ENCODE data around the gene MCCC1.

Gene MCCC1

DNA sequence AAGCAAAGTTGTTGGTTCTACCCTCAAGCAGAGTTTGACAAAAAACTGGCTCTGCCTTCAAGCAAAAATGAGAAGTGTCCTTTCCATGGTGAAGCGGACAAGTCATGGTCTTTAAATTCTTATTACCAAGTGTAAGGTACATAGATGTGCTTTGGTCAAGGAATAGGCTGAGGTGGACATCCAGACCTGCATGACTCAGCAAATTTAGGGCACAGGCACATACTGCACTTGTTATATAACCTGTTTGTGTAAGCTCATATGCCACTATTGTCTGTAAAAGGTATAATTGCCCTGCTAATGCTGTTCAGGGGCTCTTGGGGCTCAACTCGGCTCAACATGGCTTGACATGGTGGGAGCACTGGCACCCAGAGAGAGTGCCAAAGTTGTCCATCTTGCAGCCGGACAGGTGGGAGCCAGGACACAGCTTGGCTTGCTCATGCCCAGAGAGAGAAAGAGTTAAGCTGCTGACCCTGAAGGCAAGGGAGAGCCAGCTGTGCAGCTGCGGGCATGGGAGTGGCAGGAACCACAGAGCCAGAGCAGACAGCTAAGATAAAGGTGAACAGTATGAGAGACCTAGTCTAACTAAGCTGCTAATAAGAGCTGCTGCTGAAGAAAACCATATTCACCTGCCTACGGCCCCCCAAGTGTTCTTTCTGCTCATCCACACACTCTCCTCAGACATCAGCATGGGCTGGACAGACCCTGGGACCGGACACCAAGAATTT is 17.7 kb downstream of the MCCC1 start:
- no peak for DNase-seq (ENCODE audit: low read depth, low spot score)
- TF ChIP-seq, protein P1, sequence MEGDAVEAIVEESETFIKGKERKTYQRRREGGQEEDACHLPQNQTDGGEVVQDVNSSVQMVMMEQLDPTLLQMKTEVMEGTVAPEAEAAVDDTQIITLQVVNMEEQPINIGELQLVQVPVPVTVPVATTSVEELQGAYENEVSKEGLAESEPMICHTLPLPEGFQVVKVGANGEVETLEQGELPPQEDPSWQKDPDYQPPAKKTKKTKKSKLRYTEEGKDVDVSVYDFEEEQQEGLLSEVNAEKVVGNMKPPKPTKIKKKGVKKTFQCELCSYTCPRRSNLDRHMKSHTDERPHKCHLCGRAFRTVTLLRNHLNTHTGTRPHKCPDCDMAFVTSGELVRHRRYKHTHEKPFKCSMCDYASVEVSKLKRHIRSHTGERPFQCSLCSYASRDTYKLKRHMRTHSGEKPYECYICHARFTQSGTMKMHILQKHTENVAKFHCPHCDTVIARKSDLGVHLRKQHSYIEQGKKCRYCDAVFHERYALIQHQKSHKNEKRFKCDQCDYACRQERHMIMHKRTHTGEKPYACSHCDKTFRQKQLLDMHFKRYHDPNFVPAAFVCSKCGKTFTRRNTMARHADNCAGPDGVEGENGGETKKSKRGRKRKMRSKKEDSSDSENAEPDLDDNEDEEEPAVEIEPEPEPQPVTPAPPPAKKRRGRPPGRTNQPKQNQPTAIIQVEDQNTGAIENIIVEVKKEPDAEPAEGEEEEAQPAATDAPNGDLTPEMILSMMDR (IDR thresholded peaks at IDR 0.05; ENCODE audit: insufficient read depth, low read length, missing control alignments), result no peak
- POLR2A ChIA-PET, result interaction anchor here (1.1 kb wide), 1 partner anchor 15 kb away, joined by 3 read pairs; no protein-coding TSS in a partner anchor
- no peak overlapping the region for H3K4me3 ChIP-seq (ENCODE audit: low read depth, low read length)
- CTCF ChIA-PET, result interaction anchor here (0.7 kb wide), 1 partner anchor 12 kb away, joined by 3 read pairs; no protein-coding TSS in a partner anchor

DNA sequence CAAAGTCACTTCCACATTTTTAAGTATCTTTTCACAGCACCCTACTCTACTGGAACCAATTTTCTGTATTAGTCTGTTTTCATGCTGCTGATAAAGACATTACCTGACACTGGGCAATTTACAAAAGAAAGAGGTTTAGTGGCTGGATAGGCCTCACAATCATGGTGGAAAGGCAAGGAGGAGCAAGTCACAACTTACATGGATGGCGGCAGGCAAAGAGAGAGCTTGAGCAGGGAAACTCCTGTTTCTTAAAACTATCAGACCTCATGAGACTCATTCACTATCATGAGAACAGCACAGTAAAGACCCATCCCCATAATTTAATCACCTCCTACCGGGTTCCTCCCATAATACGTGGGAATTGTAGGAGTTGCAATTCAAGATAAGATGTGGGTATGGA is 18.7 kb downstream of the MCCC1 start:
- no peak for DNase-seq (ENCODE audit: low read depth, low spot score)
- TF ChIP-seq, protein P1 (IDR thresholded peaks at IDR 0.05; ENCODE audit: insufficient read depth, low read length, missing control alignments), result no peak
- POLR2A ChIA-PET, result no interaction called here
- H3K4me3 ChIP-seq (ENCODE audit: low read depth, low read length), result no peak overlapping the region
- CTCF ChIA-PET, result no interaction called here

DNA sequence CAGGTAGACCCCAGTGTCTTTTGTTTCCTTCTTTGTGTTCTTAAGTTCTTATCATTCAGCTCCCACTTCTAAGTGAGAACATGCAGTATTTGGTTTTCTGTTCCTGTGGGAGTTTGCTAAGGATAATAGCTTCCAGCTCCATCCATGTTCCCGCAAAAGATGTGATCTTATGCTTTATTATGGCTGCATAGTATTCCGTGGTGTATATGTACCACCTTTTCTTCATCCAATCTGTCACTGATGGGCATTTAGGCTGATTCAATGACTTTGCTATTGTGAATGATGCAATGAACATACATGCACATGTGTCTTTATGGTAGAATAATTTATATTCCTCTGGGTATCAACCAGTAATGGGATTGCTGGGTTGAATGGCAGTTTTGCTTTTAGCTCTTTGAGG is 24.4 kb downstream of the MCCC1 start:
- TF ChIP-seq, protein P1 (IDR thresholded peaks at IDR 0.05; ENCODE audit: insufficient read depth, low read length, missing control alignments), result no peak
- ChIA-PET POLR2A (no interaction called here), CTCF (interaction anchor here (2.1 kb wide), 1 partner anchor 11 kb away, joined by 10 read pairs; no protein-coding TSS in a partner anchor)
- no peak for DNase-seq (ENCODE audit: low read depth, low spot score)
- no peak overlapping the region for H3K4me3 ChIP-seq (ENCODE audit: low read depth, low read length)

DNA sequence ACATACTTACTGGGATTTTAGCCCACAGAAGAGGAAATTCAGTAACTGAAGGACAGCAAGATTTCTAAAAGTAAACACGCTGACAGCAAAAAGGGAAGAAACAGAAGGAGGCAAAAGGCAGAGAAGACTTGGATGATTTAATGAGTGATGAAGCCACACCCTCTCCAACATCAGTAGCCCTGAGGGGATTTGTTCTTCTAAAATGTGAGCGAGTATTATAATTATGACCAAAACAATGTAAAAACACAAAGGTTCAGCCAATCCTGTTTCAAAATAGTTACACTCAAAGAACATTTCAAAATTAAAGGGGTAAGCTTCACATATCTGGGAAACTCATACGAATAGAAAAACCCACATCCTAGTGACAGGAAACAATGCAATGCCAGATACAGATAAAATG is 25.0 kb downstream of the MCCC1 start:
- ChIA-PET CTCF (interaction anchor here (2.1 kb wide), 1 partner anchor 11 kb away, joined by 10 read pairs; no protein-coding TSS in a partner anchor), POLR2A (no interaction called here)
- H3K4me3 ChIP-seq (ENCODE audit: low read depth, low read length), result no peak overlapping the region
- no peak for DNase-seq (ENCODE audit: low read depth, low spot score)
- TF ChIP-seq, protein P1 (IDR thresholded peaks at IDR 0.05; ENCODE audit: insufficient read depth, low read length, missing control alignments), result no peak

DNA sequence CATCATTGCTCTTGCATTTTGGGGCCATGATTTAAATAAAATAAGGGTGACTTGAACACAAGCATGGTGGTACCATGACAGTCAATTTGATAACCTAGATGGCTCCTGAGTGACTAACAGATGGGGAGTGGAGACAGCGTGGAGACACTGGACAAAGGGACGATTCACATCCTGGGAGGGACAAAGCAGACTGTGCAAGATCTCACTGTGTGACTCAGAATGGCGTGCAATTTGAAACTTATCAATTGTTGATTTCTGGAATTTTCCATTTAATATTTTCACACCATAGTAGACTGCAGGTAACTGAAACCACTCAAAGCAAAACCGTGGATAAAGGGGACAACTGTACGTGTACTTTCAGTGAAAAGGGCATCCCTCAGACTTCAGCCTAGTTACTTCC is 25.5 kb downstream of the MCCC1 start:
- DNase-seq (ENCODE audit: low read depth, low spot score), result no peak
- no peak overlapping the region for H3K4me3 ChIP-seq (ENCODE audit: low read depth, low read length)
- ChIA-PET POLR2A (no interaction called here), CTCF (interaction anchor here (1.8 kb wide), 1 partner anchor 12 kb away, joined by 6 read pairs; no protein-coding TSS in a partner anchor)
- TF ChIP-seq, protein P1 (IDR thresholded peaks at IDR 0.05; ENCODE audit: insufficient read depth, low read length, missing control alignments), result no peak

DNA sequence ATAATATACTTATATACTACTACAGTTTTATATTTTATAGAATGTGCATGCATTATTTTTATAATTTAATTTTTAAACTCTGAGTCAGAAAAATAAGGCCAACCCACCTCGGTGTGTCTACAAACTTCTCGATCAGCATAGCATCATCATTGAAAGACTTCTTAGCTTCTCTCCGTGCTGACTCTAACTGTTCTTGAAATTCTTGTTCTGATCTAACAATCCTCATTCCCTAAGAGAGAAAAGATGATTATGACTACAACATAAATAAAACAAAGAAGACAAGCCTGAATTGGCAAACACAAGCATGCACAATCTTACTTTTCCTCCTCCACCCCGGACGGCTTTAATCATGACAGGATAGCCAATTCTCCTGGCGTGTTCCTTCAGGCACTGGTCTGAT is 28.4 kb downstream of the MCCC1 start:
- TF ChIP-seq, protein P1 (IDR thresholded peaks at IDR 0.05; ENCODE audit: insufficient read depth, low read length, missing control alignments), result no peak
- DNase-seq (ENCODE audit: low read depth, low spot score), result no peak
- ChIA-PET CTCF (interaction anchor here (2.7 kb wide), 1 partner anchor 15 kb away, joined by 9 read pairs; no protein-coding TSS in a partner anchor), POLR2A (no interaction called here)
- no peak overlapping the region for H3K4me3 ChIP-seq (ENCODE audit: low read depth, low read length)

All from AG04449 (cell line).